B cell (primary cell): ENCODE results near the gene MGAT2.

Source experiments
- CTCF ChIP-seq: fragments of 200-600 bp; IDR thresholded peaks from one replicate; pipeline ENCODE4 v1.8.0; 2022; ENCODE audit warnings: antibody characterized with exemption, mild to moderate bottlenecking
- EZH2 ChIP-seq: IDR thresholded peaks from 2 replicates; pipeline ENCODE4 v1.6.1; 2012; ENCODE audit warnings: borderline replicate concordance, low read depth, mild to moderate bottlenecking, moderate library complexity, low read length; ENCODE audit not compliant: insufficient read depth, poor library complexity, severe bottlenecking

DNA sequence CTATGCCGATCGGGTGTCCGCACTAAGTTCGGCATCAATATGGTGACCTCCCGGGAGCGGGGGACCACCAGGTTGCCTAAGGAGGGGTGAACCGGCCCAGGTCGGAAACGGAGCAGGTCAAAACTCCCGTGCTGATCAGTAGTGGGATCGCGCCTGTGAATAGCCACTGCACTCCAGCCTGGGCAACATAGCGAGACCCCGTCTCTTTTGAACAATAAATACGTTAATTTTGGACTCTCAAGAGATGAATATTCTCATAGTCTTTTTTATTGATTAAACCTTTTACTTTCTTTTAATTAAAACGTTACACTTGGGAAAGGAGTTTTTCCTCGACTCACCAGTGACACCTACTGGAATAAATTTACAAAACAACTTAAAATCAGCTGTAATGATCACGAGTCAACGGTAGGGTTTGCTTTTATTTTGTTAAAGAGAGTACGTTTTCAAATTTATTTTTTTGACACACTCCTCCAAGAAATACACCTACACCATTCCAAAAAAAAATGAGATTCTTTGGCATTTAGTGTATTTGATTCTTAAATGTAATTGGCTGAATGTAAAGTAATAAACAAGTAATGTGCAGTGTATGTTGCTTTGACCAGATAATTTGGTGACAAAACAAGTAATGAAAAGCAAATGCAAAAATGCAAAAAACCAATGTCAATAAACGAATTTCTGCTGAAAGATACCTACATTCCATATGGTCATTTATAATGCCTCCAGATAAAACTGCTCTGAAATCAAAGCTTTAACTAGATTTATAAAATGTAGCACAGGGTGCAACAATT is 33.7 kb upstream of the MGAT2 start:
- TF ChIP-seq EZH2 (no peak), CTCF (peak; percentile 97)
